Lower leg skin (tissue), 3 donors: ENCODE results near the gene RPP30.

Source experiments
- POLR2A ChIP-seq, 2 donors: fragments of 450-650 bp; IDR thresholded peaks; one replicate each; pipeline ENCODE4 v1.6.1; 2016 to 2017; ENCODE audit warnings: antibody characterized with exemption in 2 of 2, mild to moderate bottlenecking in 1 of 2, moderate library complexity in 1 of 2
- TF ChIP-seq, protein P1 (sequence below), 3 donors: fragments of 450-650 bp; IDR thresholded peaks; one replicate each; pipeline ENCODE4 v1.5.1; 2016; ENCODE audit warnings: antibody characterized with exemption in 3 of 3, mild to moderate bottlenecking in 3 of 3, moderate library complexity in 2 of 3

DNA sequence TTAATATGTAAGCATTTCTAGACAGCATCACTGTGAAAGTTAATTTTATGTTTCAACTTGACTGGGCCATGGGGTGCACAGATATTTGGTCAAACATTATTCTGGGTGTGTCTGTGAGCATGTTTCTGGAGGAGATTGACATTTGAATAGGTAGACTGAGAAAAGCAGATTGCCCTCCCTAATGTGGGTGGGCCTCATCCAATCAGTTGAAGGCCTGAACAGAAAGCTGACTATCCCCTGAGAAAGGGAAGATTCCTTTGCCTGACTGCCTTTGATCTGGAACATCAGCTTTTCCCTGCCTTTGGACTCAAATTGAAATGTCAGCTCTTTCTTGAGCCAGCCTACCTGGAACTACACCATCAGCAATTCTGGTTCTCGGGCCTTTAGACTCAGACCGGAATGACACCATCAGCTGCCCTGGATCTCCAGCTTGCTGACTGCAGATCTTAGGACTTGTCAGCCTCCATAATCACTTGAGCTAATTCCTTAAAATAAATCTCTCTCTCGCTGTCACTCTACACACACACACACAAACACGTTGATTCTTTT lies 5.7 kb upstream of the RPP30 start:
- no peak for TF ChIP-seq POLR2A (IDR thresholded peaks at IDR 0.05)
- TF ChIP-seq, protein P1, sequence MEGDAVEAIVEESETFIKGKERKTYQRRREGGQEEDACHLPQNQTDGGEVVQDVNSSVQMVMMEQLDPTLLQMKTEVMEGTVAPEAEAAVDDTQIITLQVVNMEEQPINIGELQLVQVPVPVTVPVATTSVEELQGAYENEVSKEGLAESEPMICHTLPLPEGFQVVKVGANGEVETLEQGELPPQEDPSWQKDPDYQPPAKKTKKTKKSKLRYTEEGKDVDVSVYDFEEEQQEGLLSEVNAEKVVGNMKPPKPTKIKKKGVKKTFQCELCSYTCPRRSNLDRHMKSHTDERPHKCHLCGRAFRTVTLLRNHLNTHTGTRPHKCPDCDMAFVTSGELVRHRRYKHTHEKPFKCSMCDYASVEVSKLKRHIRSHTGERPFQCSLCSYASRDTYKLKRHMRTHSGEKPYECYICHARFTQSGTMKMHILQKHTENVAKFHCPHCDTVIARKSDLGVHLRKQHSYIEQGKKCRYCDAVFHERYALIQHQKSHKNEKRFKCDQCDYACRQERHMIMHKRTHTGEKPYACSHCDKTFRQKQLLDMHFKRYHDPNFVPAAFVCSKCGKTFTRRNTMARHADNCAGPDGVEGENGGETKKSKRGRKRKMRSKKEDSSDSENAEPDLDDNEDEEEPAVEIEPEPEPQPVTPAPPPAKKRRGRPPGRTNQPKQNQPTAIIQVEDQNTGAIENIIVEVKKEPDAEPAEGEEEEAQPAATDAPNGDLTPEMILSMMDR (IDR thresholded peaks at IDR 0.05): no peak
